Breast epithelium (tissue), 3 donors: ENCODE data around the gene RABGAP1L.

Source experiments
- CTCF ChIP-seq, 3 donors: fragments of 450-650 bp; IDR thresholded peaks; one replicate each; pipeline ENCODE4 v1.5.1; 2016 to 2017; ENCODE audit warnings: antibody characterized with exemption in 3 of 3, mild to moderate bottlenecking in 3 of 3, moderate library complexity in 3 of 3
- POLR2A ChIP-seq: fragments of 450-650 bp; IDR thresholded peaks from one replicate; pipeline ENCODE4 v1.6.1; 2016; ENCODE audit warnings: antibody characterized with exemption, mild to moderate bottlenecking, moderate library complexity

GRCh38 chr1:174469687-174470086 lies 310.4 kb downstream of the RABGAP1L start:
- TF ChIP-seq CTCF (IDR thresholded peaks at IDR 0.05) (no peak), POLR2A (no peak)
